GM19372 (cell line): ENCODE measurements around the gene ZFYVE28.
"Not testable (repeated sequence)": the region's sequence is repeated elsewhere in the genome, so short reads cannot be mapped to it uniquely, and the experiment has no call there.

Experiments used
- ATAC-seq: cut with Tn5 transposase; IDR thresholded peaks from one replicate; pipeline ENCODE4 v1.9.1; 2021; ENCODE audit warnings: mild to moderate bottlenecking, low read depth, moderate library complexity; ENCODE audit not compliant: unreplicated experiment

The ZFYVE28 gene

GRCh38 chr4:2429945-2430757 lies 11.7 kb upstream of the ZFYVE28 start:
- not testable (repeated sequence) for ATAC-seq

- no peak for ATAC-seq
Observed at GRCh38 chr4:2428496-2429213, 10.2 kb upstream of the ZFYVE28 start.

DNA sequence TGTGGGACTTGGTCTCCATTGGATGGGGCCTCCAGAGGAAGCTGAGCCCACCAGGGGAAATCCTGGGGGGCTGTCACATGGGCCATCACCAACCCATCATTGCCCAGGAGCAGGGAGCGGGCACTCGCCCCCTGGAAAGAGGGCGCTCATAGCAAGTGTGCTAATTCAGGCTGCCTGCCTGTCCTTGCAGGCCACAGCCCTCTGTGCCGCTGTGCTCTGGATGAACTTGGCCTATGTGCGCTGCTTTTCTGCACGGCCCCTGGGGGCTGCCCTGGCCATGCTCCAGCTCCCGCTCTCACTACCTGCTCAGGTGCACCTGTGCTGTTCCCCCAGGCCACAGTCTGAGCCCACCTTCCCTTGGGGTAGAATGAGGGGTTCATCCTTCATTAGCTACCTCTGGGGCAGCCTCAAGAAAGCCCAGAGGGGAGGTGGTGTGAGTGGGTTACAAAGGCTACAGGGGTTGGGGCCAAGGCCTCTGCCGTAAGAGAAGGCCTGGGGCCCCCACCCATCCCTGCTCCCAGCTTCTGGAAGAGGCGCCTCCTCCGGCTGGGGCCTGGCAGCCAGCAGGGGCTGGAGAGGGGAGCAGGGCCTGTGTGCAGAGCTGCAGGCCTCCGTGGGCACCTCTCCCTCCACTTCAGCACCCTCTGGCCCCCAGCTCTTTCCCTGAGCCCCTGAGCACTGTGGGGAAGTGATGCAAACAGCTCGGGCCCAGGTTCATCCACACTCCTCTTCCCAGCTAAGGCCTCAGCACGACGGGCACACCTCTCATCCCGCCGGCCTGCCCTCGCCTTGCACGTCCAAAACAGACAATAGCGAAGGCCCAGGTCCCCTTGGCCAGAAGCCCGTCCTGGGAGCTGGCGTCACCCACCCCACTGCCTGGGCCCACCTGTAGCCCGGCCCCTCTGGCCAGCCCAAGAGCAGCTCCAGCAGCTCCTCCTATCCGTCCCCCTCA lies 9.2 kb upstream of the ZFYVE28 start:
- no peak for ATAC-seq

DNA sequence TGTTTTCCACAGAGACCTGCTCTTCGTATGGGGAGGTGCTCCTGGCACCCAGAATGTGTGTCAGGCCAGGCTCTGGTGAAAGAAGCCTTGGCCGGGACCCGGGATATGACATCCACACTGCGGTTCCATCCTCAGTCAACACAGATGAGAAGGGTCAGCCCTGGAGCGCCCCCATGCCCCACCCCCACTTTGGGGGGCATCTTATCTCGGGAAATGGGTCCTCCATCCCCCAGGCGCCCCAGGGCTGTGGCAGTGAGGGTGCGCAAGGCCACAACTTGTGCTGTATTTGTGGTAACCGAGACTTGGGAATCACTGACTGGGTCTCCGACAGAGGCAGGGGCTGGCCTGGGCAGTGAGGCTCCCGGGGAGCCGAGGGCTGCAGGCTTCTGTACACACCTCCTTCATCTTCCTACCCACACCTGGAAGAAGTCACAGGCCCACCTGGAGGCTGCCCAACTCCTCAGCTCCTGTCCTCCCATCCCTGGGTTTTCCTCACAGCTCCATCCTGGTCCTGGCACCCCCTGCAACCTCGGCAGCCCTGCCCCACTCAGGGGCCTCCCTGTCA lies 8.3 kb upstream of the ZFYVE28 start:
- no peak for ATAC-seq

GRCh38 chr4:2426069-2426397 lies 7.6 kb upstream of the ZFYVE28 start:
- no peak for ATAC-seq

GRCh38 chr4:2425386-2426068 lies 7.1 kb upstream of the ZFYVE28 start:
- no peak for ATAC-seq

- ATAC-seq, result no peak
Observed at GRCh38 chr4:2424581-2424980, 6.1 kb upstream of the ZFYVE28 start.

- no peak for ATAC-seq
Observed at GRCh38 chr4:2423695-2424094, 5.2 kb upstream of the ZFYVE28 start.

DNA sequence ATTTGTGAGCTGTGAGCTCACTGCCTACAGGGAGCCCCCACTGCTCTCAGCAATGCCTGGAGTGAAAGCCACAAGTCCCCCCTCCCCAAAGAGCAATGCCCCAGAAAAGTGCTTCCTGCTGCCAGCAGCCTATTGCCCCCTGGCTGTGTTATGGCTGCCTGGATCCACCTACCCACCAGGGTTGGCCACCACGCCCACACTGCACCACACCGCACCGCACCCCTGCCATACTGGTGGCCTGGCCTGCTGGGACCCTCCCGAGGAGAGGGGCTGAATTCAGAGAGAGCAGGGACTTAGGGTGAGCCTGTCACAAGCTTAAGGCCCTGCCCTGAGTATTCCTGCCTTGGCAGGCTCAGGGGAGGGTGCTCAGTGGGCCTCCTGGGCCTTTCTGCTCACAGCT lies 4.6 kb upstream of the ZFYVE28 start:
- ATAC-seq, result no peak

DNA sequence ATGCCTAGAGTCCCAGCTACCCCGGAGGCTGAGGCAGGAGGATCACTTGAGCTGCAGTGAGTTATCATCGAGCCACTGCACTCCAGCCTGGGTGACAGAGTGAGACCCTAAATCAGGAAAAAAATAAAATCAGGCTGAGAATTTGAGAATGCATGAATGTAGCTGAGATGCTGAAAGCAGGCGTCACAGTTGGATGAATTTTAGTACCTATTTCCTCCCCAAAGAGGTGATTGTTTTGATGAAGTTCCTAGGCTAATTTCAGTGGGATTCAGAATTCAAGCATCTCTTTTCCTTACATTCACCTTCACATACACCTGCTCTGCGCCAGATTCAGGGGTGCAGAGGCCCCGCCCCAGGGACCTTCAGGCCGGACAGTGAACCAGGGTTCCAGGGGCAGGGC lies 3.5 kb upstream of the ZFYVE28 start:
- ATAC-seq, result no peak

- ATAC-seq, result no peak
Observed at GRCh38 chr4:2419814-2420213, 1.4 kb upstream of the ZFYVE28 start.

- peak; percentile 94 for ATAC-seq
Observed at GRCh38 chr4:2418650-2419571, 466 bp upstream of the ZFYVE28 start, which contains the start of gene CFAP99. Gene CFAP99, plus strand, starts transcription at chr4:2418955.

DNA sequence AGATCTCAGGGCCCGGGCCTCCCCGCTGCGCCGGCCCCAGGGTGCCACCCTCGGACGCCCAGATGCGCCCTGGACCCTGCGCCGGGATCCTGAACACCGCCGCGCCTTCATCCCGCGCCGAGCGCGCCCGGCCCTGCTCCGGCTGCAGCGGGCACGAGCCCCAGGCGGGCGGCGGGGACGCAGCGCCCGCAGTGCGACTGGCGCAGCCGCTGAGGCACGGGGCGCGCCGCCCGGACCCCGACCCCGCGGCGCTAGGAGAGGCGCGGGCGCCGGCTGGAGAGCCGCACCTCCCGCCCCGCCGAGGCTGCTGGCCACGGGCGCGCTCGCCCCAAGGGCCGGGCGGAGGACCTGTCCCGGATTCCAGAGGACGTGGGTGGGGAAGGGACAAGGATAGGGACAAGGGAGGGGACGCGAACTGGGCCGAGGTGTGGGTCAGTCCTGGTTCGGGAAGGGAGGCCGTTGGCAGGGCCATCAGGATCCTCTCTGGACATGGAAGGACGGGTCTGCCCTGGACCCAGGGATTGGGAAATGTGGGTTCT lies 1.1 kb downstream of the ZFYVE28 start:
- ATAC-seq, result no peak

DNA sequence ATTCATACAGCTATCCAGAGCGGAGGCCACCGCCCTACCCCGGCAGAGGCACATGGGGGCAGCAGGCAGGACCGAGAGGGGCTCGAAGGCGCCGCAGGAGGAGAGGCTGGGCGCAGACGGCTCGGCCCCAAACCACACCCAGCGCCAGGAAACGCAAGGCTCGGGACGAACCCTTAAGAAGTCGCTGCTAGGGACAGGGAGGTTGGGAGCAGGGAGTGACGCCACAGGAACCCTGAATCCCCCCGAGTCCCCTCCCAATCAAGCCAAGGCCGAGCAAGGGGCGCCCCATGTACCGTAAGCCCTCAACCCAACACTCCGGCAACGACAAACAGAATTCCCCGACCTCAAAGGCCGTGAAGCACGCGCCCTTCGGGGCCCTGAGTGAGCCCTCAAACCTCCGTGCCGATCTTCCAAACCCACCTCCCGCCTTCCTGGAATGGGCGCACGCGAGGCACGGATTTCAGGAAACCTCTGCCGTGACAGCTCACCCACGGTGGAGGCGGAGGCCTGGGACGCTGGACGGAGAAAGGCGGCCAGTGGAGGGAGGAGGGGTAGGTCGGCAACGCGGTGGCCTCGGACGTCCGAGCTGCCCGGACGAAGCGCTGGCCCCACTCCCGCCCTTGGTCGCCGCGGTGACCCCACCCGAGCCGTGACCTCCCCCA lies 1.8 kb downstream of the ZFYVE28 start:
- ATAC-seq, result no peak

- ATAC-seq, result no peak
Observed at GRCh38 chr4:2415881-2416563, 2.4 kb downstream of the ZFYVE28 start.

DNA sequence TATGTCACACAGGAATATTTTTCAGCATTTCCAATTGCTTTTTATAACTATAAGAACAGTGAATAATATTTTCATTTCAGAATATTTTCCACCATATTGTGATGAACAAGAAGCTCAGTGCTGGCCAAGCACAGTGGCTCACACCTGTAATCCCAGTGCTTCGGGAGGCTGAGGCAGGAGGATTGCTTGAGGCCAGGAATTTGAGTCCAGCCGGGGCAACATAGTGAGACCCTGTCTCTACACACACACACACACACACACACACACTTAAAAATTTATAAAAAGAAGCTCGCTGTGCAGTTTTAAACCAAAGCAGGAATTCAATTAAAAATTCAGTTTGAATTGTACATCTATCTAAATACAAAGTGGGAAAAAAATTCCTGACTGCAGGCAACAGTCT lies 3.2 kb downstream of the ZFYVE28 start:
- no peak for ATAC-seq

DNA sequence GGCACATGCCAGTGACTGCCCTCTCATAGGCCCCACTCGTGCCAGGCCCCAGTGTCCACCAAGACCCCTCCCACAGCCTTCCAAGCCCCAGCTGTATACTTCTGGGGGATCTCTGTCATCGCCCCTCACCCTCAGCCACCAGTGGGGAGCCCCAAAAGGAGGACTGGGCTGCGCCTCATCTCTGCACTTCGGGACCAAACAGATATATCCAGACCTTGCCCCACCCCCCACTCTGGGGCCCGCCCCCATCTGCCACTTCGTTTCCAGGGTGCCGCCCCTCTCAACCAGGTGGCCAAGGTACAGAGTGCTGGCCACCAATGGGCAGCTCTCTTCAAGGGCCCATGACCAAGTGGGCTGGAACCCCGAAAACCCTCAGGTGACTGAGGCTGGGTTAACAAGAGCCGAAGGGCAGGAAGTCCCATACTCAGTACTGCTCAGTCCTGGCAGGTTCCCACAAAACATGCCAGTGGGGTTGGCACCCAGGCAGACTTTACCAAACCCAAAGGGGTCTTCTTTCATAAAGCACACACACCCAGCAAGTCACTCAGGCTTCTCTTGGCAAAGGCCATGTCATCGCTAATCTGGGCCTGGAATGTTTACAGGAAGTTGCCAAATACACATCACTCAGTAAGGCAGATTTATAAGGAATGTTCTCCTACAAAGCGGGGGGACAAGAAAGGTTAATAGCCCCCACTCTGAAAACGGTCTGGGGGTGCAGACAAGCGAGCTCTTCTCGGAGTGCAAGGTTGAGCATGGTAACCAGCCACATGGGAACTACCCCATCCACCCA lies 4.4 kb downstream of the ZFYVE28 start:
- no peak for ATAC-seq
